Vagina (tissue), 2 donors: Measurements from ENCODE around the gene TINAGL1. TPM values are rescaled to one million over a fixed set of nuclear protein-coding genes. Genes with fewer than 3 reads are reported as not detected.

ENCODE experiments used
- DNase-seq, 2 donors: peaks; one replicate each; pipeline ENCODE4 v3.0.0-alpha.2; 2017; ENCODE audit errors: extremely low spot score in 2 of 2
- H3K27ac ChIP-seq: fragments of 200-600 bp; sonication (generic); one replicate; pipeline ENCODE4 v1.5.1; 2019
- H3K27me3 ChIP-seq: fragments of 200-600 bp; sonication (generic); one replicate; pipeline ENCODE4 v1.5.1; 2019
- H3K36me3 ChIP-seq, 2 donors: fragments of 200-600 bp; sonication (generic); one replicate each; pipeline ENCODE4 v1.5.1; 2017 to 2019
- H3K4me1 ChIP-seq: fragments of 200-600 bp; sonication (generic); one replicate; pipeline ENCODE4 v1.5.1; 2019
- H3K4me3 ChIP-seq, 2 donors: fragments of 200-600 bp; sonication (generic); 1 replicate in 1 of 2; 2 replicates in 1 of 2; pipeline ENCODE4 v1.5.1; 2016 to 2019
- H3K9me3 ChIP-seq: fragments of 200-600 bp; sonication (generic); one replicate; pipeline ENCODE4 v1.5.1; 2019
- POLR2A ChIP-seq, 2 donors: fragments of 450-650 bp; IDR thresholded peaks; one replicate each; pipeline ENCODE4 v1.6.1; 2017; ENCODE audit warnings: antibody characterized with exemption in 2 of 2, mild to moderate bottlenecking in 2 of 2, moderate library complexity in 2 of 2
- POLR2AphosphoS5 ChIP-seq, 2 donors: sonication (generic); formaldehyde crosslinking; IDR thresholded peaks; one replicate each; pipeline ENCODE4 v1.9.0; 2017; ENCODE audit warnings: antibody characterized with exemption in 2 of 2, mild to moderate bottlenecking in 2 of 2, low read depth in 1 of 2; ENCODE audit not compliant: insufficient read depth in 1 of 2
- intact Hi-C: fragments of 100-400 bp; cut with DNase I; formaldehyde crosslinking; loops from one replicate; pipeline ENCODE4 v1.15.1; 2023
- total RNA-seq: library from RNA; depleted of rRNA; stranded (reverse); fragments of >200 nt; gene quantifications from one replicate; pipeline ENCODE4 v1.2.3, GENCODE V29; 2016
- TF ChIP-seq, protein P1 (sequence below), 3 experiments: fragments of 450-650 bp in 2 of 3; fragments of 200-600 bp in 1 of 3; sonication (generic) in 1 of 3; IDR thresholded peaks; one replicate each; pipeline ENCODE4 v1.5.1; 2017 to 2019; ENCODE audit warnings: antibody characterized with exemption in 3 of 3, mild to moderate bottlenecking in 2 of 3, moderate library complexity in 2 of 3

The TINAGL1 gene
- total RNA-seq, 1 donor from 2014 or later: 142 TPM

- intact Hi-C loops: no loop called here
- no peaks in the 10 kb centered on the region for H3K36me3 ChIP-seq
- TF ChIP-seq POLR2A (IDR thresholded peaks at IDR 0.05) (no peak), POLR2AphosphoS5 (IDR thresholded peaks at IDR 0.05; ENCODE audit: insufficient read depth in 1 of 2, low read depth in 1 of 2) (no peak)
- TF ChIP-seq, protein P1, sequence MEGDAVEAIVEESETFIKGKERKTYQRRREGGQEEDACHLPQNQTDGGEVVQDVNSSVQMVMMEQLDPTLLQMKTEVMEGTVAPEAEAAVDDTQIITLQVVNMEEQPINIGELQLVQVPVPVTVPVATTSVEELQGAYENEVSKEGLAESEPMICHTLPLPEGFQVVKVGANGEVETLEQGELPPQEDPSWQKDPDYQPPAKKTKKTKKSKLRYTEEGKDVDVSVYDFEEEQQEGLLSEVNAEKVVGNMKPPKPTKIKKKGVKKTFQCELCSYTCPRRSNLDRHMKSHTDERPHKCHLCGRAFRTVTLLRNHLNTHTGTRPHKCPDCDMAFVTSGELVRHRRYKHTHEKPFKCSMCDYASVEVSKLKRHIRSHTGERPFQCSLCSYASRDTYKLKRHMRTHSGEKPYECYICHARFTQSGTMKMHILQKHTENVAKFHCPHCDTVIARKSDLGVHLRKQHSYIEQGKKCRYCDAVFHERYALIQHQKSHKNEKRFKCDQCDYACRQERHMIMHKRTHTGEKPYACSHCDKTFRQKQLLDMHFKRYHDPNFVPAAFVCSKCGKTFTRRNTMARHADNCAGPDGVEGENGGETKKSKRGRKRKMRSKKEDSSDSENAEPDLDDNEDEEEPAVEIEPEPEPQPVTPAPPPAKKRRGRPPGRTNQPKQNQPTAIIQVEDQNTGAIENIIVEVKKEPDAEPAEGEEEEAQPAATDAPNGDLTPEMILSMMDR (IDR thresholded peaks at IDR 0.05): no peak
- peaks cover 18% of the 10 kb centered on the region for H3K4me1 ChIP-seq
- H3K4me3 ChIP-seq: no peak overlapping the region
- no peak for DNase-seq
- H3K27ac ChIP-seq: no peak overlapping the region
- H3K27me3 ChIP-seq: no peaks in the 10 kb centered on the region
- H3K9me3 ChIP-seq: no peaks in the 10 kb centered on the region
Observed at GRCh38 chr1:31621847-31622730, 45.8 kb downstream of the TINAGL1 start.

DNA sequence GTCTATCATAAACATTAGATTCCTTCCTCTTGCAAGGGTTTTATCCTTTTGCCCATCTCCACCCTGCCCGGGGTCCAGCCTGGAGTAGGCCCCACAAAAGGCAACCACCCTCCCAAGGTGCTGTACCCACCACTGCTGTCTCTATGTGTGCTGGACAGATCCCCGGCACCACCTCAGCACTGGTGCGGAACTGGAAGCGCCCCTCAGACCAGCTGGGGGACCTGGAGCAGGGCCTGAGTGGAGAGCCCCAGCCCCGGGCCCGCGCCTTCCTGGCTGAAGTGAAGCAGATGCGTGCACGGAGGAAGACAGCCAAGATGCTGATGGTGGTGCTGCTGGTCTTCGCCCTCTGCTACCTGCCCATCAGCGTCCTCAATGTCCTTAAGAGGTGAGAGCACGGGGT lies 47.0 kb downstream of the TINAGL1 start:
- no peak for DNase-seq
- Histone ChIP-seq H3K4me1 (peaks cover 19% of the 10 kb centered on the region), H3K9me3 (no peaks in the 10 kb centered on the region), H3K27ac (no peak overlapping the region), H3K27me3 (no peaks in the 10 kb centered on the region), H3K4me3 (no peak overlapping the region), H3K36me3 (peaks cover 0 to 10% of the 10 kb centered on the region in 2 donors)
- intact Hi-C loops: no loop called here
- TF ChIP-seq POLR2A (IDR thresholded peaks at IDR 0.05) (no peak), POLR2AphosphoS5 (IDR thresholded peaks at IDR 0.05; ENCODE audit: insufficient read depth in 1 of 2, low read depth in 1 of 2) (no peak)
- TF ChIP-seq, protein P1 (IDR thresholded peaks at IDR 0.05): no peak

GRCh38 chr1:31624309-31624708 lies 48.0 kb downstream of the TINAGL1 start:
- Histone ChIP-seq H3K36me3 (peaks cover 0 to 19% of the 10 kb centered on the region in 2 donors), H3K27ac (no peak overlapping the region), H3K27me3 (no peaks in the 10 kb centered on the region), H3K4me1 (peaks cover 27% of the 10 kb centered on the region), H3K9me3 (no peaks in the 10 kb centered on the region), H3K4me3 (no peak overlapping the region)
- intact Hi-C loops: no loop called here
- DNase-seq: no peak
- TF ChIP-seq POLR2A (IDR thresholded peaks at IDR 0.05) (no peak), POLR2AphosphoS5 (IDR thresholded peaks at IDR 0.05; ENCODE audit: insufficient read depth in 1 of 2, low read depth in 1 of 2) (no peak)
- TF ChIP-seq, protein P1 (IDR thresholded peaks at IDR 0.05): no peak

DNA sequence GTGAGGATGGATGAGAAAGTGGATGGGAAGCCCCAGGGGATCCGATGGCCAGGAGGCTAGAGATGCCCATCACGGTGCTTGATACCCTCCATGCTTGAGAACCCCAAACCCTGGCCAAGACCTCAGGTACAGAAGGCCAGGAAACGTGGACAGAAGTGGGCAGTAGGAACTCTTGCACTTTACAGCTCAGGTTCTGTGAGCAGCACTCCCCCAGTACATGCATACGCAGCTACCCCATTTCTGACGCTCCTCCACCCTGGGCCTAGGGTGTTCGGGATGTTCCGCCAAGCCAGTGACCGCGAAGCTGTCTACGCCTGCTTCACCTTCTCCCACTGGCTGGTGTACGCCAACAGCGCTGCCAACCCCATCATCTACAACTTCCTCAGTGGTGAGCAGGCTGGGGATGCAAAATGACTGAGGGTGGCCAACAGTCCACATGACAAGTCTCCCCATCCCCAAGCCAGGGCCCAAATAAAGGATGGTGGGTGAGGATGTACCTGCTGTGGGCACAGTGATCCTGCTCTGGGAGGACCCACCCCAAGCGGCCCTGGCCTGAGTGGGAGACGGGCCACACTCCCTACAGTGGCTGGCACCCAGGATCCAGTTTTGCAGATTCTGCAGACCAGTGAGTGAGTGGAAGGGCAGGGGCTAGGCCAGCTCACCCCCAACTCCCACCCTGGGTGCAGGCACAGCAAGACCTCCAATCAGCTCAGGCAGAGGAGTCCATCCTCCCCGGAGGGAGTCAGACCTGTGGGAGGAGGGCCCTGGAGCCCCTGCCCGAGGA lies 48.6 kb downstream of the TINAGL1 start:
- intact Hi-C loops: no loop called here
- Histone ChIP-seq H3K27me3 (no peaks in the 10 kb centered on the region), H3K27ac (no peak overlapping the region), H3K9me3 (no peaks in the 10 kb centered on the region), H3K4me1 (peaks cover 27% of the 10 kb centered on the region), H3K4me3 (no peak overlapping the region), H3K36me3 (peaks cover 0 to 25% of the 10 kb centered on the region in 2 donors)
- DNase-seq: no peak
- TF ChIP-seq, protein P1 (IDR thresholded peaks at IDR 0.05): no peak
- TF ChIP-seq POLR2A (IDR thresholded peaks at IDR 0.05) (no peak), POLR2AphosphoS5 (IDR thresholded peaks at IDR 0.05; ENCODE audit: insufficient read depth in 1 of 2, low read depth in 1 of 2) (no peak)
